Prostate gland (tissue), 2 donors: ENCODE measurements around the gene DENND1C.

ENCODE experiments used
- CTCF ChIP-seq, 4 experiments: fragments of 200-600 bp in 2 of 4; fragments of 450-650 bp in 2 of 4; sonication (generic) in 2 of 4; IDR thresholded peaks; 1 replicate in 3 of 4; 2 replicates in 1 of 4; pipeline ENCODE4 v1.5.1; 2016 to 2019; ENCODE audit warnings: antibody characterized with exemption in 4 of 4, mild to moderate bottlenecking in 2 of 4, moderate library complexity in 2 of 4
- POLR2A ChIP-seq: fragments of 450-650 bp; IDR thresholded peaks from one replicate; pipeline ENCODE4 v1.6.1; 2016; ENCODE audit warnings: antibody characterized with exemption, mild to moderate bottlenecking
- POLR2AphosphoS5 ChIP-seq: sonication (generic); formaldehyde crosslinking; IDR thresholded peaks from one replicate; pipeline ENCODE4 v1.6.1; 2017; ENCODE audit warnings: antibody characterized with exemption

GRCh38 chr19:6471076-6471475 lies 10.5 kb downstream of the DENND1C start:
- no peak for TF ChIP-seq POLR2A
- no peak for TF ChIP-seq CTCF (IDR thresholded peaks at IDR 0.05)
- no peak for TF ChIP-seq POLR2AphosphoS5
